Cardiac fibroblast (primary cell): ENCODE results near the gene UMOD.

Experiments used
- DNase-seq, 2 donors: peaks; one replicate each; pipeline versions ENCODE4 v3.0.0 to v3.0.0-alpha.2; 2010; ENCODE audit warnings: low read depth in 2 of 2
- H3K4me3 ChIP-seq, 2 donors: replicated peaks in 1 of 2; 1 replicate in 1 of 2; 2 replicates in 1 of 2; pipeline ENCODE4 v1.5.1; 2011; ENCODE audit warnings: low read depth in 2 of 2, low read length in 2 of 2, mild to moderate bottlenecking in 2 of 2, moderate library complexity in 1 of 2
- TF ChIP-seq, protein P1 (sequence below): IDR thresholded peaks from one replicate; pipeline ENCODE4 v1.5.1; 2011; ENCODE audit warnings: low read depth, mild to moderate bottlenecking, low read length, inconsistent platforms

The UMOD gene

GRCh38 chr16:20349615-20350014 lies 2.9 kb downstream of the UMOD start:
- no peak overlapping the region for H3K4me3 ChIP-seq
- TF ChIP-seq, protein P1, sequence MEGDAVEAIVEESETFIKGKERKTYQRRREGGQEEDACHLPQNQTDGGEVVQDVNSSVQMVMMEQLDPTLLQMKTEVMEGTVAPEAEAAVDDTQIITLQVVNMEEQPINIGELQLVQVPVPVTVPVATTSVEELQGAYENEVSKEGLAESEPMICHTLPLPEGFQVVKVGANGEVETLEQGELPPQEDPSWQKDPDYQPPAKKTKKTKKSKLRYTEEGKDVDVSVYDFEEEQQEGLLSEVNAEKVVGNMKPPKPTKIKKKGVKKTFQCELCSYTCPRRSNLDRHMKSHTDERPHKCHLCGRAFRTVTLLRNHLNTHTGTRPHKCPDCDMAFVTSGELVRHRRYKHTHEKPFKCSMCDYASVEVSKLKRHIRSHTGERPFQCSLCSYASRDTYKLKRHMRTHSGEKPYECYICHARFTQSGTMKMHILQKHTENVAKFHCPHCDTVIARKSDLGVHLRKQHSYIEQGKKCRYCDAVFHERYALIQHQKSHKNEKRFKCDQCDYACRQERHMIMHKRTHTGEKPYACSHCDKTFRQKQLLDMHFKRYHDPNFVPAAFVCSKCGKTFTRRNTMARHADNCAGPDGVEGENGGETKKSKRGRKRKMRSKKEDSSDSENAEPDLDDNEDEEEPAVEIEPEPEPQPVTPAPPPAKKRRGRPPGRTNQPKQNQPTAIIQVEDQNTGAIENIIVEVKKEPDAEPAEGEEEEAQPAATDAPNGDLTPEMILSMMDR, result no peak
- no peak for DNase-seq

- TF ChIP-seq, protein P1, result no peak
- H3K4me3 ChIP-seq, result no peak overlapping the region
- DNase-seq, result no peak
Observed at GRCh38 chr16:20348365-20349185, 3.9 kb downstream of the UMOD start.

DNA sequence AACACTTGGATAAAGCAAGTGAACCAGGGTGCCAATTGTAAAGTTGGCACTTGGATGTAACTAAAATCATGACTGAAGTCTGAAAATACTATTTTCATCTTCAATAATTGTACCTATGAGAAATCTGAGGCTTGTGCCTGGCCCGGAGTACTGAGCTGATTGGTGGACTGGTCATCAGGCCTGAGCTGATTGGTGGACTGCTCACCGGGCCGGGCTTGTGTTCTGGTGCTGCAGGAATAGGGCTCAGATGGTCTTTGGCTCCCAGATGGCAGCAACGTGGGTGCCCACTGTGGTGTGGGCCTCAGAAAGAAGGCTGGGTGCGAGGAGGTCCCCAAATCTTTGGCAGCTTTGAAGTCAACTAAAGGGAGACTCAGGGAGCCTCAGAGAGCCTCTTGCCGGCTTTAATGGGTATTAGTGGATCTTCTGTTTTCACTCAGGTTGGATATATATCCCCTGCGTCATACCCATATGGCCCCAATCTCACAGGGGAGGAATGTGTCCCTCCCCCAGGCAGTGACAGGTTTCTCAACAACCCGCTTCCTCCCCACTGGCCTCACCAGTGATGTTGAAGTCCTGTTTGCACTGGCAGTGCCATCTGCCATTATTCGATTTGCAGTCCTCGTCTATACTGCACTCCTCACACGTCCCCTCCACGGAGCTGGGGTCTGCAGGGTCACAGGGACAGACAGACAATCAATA lies 4.7 kb downstream of the UMOD start:
- no peak overlapping the region for H3K4me3 ChIP-seq
- no peak for DNase-seq
- TF ChIP-seq, protein P1, result no peak

GRCh38 chr16:20344611-20345010 lies 7.9 kb downstream of the UMOD start:
- no peak overlapping the region for H3K4me3 ChIP-seq
- TF ChIP-seq, protein P1, result no peak
- no peak for DNase-seq

DNA sequence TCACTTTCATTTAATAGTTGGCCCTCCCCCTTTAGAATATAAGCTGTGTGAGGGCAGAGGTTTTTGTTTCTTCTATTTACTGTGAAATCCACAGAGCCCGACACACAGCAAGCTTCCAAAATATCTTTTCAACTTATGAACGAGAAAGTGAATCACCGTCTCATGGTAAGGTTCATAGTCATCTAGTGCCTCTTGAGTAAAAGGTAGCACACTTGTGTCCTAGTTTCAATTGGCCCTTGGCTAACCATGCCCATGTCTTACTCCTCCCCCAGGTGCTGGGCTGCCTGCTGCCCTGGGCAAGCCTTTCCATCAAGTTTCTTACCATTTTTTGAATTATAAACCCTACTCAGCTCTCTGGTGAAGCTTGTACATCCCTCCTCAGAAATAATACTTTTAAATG lies 12.8 kb downstream of the UMOD start:
- TF ChIP-seq, protein P1, result no peak
- DNase-seq, result no peak
- H3K4me3 ChIP-seq, result no peak overlapping the region

DNA sequence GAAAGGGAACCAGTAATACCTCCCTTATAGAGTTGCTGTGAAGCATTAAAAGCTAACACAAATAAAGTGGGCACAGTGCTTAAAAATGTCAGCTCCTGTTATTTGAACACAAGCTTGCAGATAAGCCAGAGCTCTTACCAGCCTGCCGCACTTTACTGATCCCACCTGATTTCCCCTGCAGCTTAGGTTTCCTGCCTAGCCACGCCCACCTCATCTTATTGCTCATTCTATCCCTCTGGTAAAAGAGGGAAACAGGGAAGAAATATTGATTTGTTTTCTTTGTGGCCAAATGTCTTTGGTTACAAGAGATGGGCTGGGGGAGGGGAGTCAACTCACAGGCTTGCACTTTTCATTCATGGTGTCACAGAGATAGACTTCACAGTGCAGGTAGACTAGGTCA lies 15.6 kb downstream of the UMOD start:
- TF ChIP-seq, protein P1, result no peak
- DNase-seq, result no peak
- H3K4me3 ChIP-seq, result no peak overlapping the region
